Left lung (tissue), 10 donors: ENCODE data around the gene SWAP70. TPM values are rescaled to one million over a fixed set of nuclear protein-coding genes. Genes with fewer than 3 reads are reported as not detected.
A peak's percentile ranks its signal among the peaks of the same experiment; 100 is the strongest.

Experiments
- ATAC-seq: fragments of 200-7000 bp; cut with Tn5 transposase; one replicate; pipeline ENCODE4 v1.9.1; 2020; ENCODE audit warnings: moderate library complexity
- DNase-seq, 4 donors: peaks; one replicate each; pipeline ENCODE4 v3.0.0-alpha.2; 2013 to 2020
- H3K27ac ChIP-seq, 2 donors: fragments of 200-600 bp; sonication (generic) in 1 of 2; one replicate each; pipeline versions ENCODE4 v1.5.0 to v1.8.0; 2020 to 2021
- H3K27me3 ChIP-seq, 2 donors: fragments of 200-600 bp; sonication (generic) in 1 of 2; one replicate each; pipeline versions ENCODE4 v1.5.0 to v1.8.0; 2020 to 2021
- H3K36me3 ChIP-seq, 2 donors: fragments of 200-600 bp; sonication (generic) in 1 of 2; one replicate each; pipeline versions ENCODE4 v1.5.0 to v1.8.0; 2020 to 2021
- H3K4me1 ChIP-seq, 2 donors: fragments of 200-600 bp; one replicate each; pipeline ENCODE4 v1.8.0; 2021
- H3K4me3 ChIP-seq, 2 donors: fragments of 200-600 bp; sonication (generic) in 1 of 2; one replicate each; pipeline versions ENCODE4 v1.5.0 to v1.8.0; 2020 to 2021; ENCODE audit warnings: mild to moderate bottlenecking in 1 of 2
- H3K9me3 ChIP-seq, 2 donors: fragments of 200-600 bp; sonication (generic) in 1 of 2; one replicate each; pipeline versions ENCODE4 v1.5.0 to v1.8.0; 2020 to 2021
- CTCF ChIP-seq, 2 donors: fragments of 200-600 bp; sonication (generic) in 1 of 2; IDR thresholded peaks; one replicate each; pipeline versions ENCODE4 v1.5.0 to v1.8.0; 2021; ENCODE audit warnings: antibody characterized with exemption in 2 of 2
- intact Hi-C, 2 donors: fragments of 100-400 bp; cut with DNase I; formaldehyde crosslinking; loops; one replicate each; pipeline versions ENCODE4 v1.11.2 to v1.14.2; 2022
- polyA plus RNA-seq, 6 donors: library from polyadenylated mRNA; unstranded; fragments of 120-200 nt; gene quantifications; one replicate each; pipeline ENCODE4 v1.2.1, GENCODE V29; 2013; ENCODE audit not compliant: insufficient read length in 6 of 6
- total RNA-seq, 2 donors: library from RNA; stranded (reverse); fragmentation: NEBNext Ultra II Directional; extraction: Animal tissue kit (Norgen Biotek cat#: 25700); gene quantifications; one replicate each; pipeline ENCODE4 v1.2.1, GENCODE V29; 2021
- donor health status: DM: no; HTN: yes; CAD: no.
- donor health status: DM: no; HTN: no; CAD: no.

SWAP70 gene
- total and polyA plus RNA-seq, 8 donors, result 20.5 to 50.8 (median 26.1) TPM

- no peak for DNase-seq
- no peak for TF ChIP-seq CTCF (IDR thresholded peaks at IDR 0.05)
- Histone ChIP-seq H3K9me3 (no peaks in the 10 kb centered on the region), H3K27me3 (no peaks in the 10 kb centered on the region), H3K4me1 (no peaks in the 10 kb centered on the region), H3K27ac (no peak overlapping the region), H3K4me3 (no peak overlapping the region), H3K36me3 (peaks cover 0 to 3% of the 10 kb centered on the region in 2 donors)
- intact Hi-C loops, result no loop called here
- ATAC-seq, result no peak
Observed at GRCh38 chr11:9799886-9800285, 136.0 kb downstream of the SWAP70 start.

GRCh38 chr11:9802291-9802861 is 138.5 kb downstream of the SWAP70 start:
- Histone ChIP-seq H3K4me1 (no peaks in the 10 kb centered on the region), H3K27me3 (no peaks in the 10 kb centered on the region), H3K27ac (peak overlapping the region in 1 of 2 donors; percentile 6), H3K9me3 (no peaks in the 10 kb centered on the region), H3K4me3 (no peak overlapping the region), H3K36me3 (peaks cover 0 to 16% of the 10 kb centered on the region in 2 donors)
- intact Hi-C loops, result no loop called here
- TF ChIP-seq CTCF (IDR thresholded peaks at IDR 0.05), result no peak
- ATAC-seq (no peak), DNase-seq (peak in 1 of 4 donors; percentile 18)

Other genes with a start within 250 kb of the SWAP70 start
- 10 to 100 TPM; 17.3 to 25.0 TPM for gene ZNF143, start 203.1 kb upstream of the SWAP70 start, total RNA-seq
- 10 to 100 TPM; 22.4 to 29.4 (median 25.0) TPM for gene ZNF143, start 203.1 kb upstream of the SWAP70 start, polyA plus RNA-seq
- gene WEE1, start 90.4 kb upstream of the SWAP70 start, total RNA-seq, result 10 to 100 TPM; 20.7 to 28.9 TPM
- 10 to 100 TPM; 61.4 to 83.6 (median 69.5) TPM for gene WEE1, start 90.4 kb upstream of the SWAP70 start, polyA plus RNA-seq